ENCODE results near the gene POU6F2. TPM values are rescaled to one million over a fixed set of nuclear protein-coding genes. Genes with fewer than 3 reads are reported as not detected.

The POU6F2 gene
- polyA plus RNA-seq, 1 experiment, result not detected

GRCh38 chr7:39468808-39469374 is 491.2 kb downstream of the POU6F2 start:
- no peak for DNase-seq (ENCODE audit: low read depth)
- POLR2A ChIA-PET, result no interaction called here
- H3K27me3 ChIP-seq (ENCODE audit: control insufficient read depth, insufficient read depth, low read length), result peaks cover 1% of the 10 kb centered on the region; the same call in 1 of the 2 replicates
- no peak overlapping the region for H3K4me3 ChIP-seq (ENCODE audit: low read depth, low read length)
- no peak for TF ChIP-seq CTCF (IDR thresholded peaks at IDR 0.05; ENCODE audit: insufficient read depth, low read depth, low read length)
- no peaks in the 10 kb centered on the region for H3K36me3 ChIP-seq (ENCODE audit: control insufficient read depth, insufficient read depth, low read length)
- CTCF ChIA-PET, result interaction anchor here (1.4 kb wide), 1 partner anchor 15 kb away, joined by 3 read pairs; no protein-coding TSS in a partner anchor

GRCh38 chr7:39480901-39481300 is 503.2 kb downstream of the POU6F2 start:
- CTCF ChIA-PET, result no interaction called here
- H3K27me3 ChIP-seq (ENCODE audit: control insufficient read depth, insufficient read depth, low read length), result no peaks in the 10 kb centered on the region; the same call in 1 of the 2 replicates
- H3K36me3 ChIP-seq (ENCODE audit: control insufficient read depth, insufficient read depth, low read length), result no peaks in the 10 kb centered on the region
- POLR2A ChIA-PET, result no interaction called here
- TF ChIP-seq CTCF (IDR thresholded peaks at IDR 0.05; ENCODE audit: insufficient read depth, low read depth, low read length), result no peak
- no peak overlapping the region for H3K4me3 ChIP-seq (ENCODE audit: low read depth, low read length)
- no peak for DNase-seq (ENCODE audit: low read depth)

- H3K4me3 ChIP-seq (ENCODE audit: low read depth, low read length), result no peak overlapping the region
- ChIA-PET POLR2A (no interaction called here), CTCF (interaction anchor here (1.1 kb wide), 1 partner anchor 556 kb away, joined by 3 read pairs; no protein-coding TSS in a partner anchor)
- H3K27me3 ChIP-seq (ENCODE audit: control insufficient read depth, insufficient read depth, low read length), result peaks cover 6% of the 10 kb centered on the region
- no peak for DNase-seq (ENCODE audit: low read depth)
- H3K36me3 ChIP-seq (ENCODE audit: control insufficient read depth, insufficient read depth, low read length), result no peaks in the 10 kb centered on the region
- no peak for TF ChIP-seq CTCF (IDR thresholded peaks at IDR 0.05; ENCODE audit: insufficient read depth, low read depth, low read length)
Observed at GRCh38 chr7:39488467-39489393, 511.0 kb downstream of the POU6F2 start.

- Histone ChIP-seq H3K36me3 (ENCODE audit: control insufficient read depth, insufficient read depth, low read length) (no peaks in the 10 kb centered on the region), H3K27me3 (ENCODE audit: control insufficient read depth, insufficient read depth, low read length) (peaks cover 6% of the 10 kb centered on the region), H3K4me3 (ENCODE audit: low read depth, low read length) (no peak overlapping the region)
- ChIA-PET CTCF (interaction anchor here (1.4 kb wide), 1 partner anchor 32 kb away, joined by 3 read pairs; no protein-coding TSS in a partner anchor), POLR2A (no interaction called here)
- DNase-seq (ENCODE audit: low read depth), result no peak
- TF ChIP-seq CTCF (IDR thresholded peaks at IDR 0.05; ENCODE audit: insufficient read depth, low read depth, low read length), result no peak
Observed at GRCh38 chr7:39490296-39490695, 512.6 kb downstream of the POU6F2 start.

GRCh38 chr7:39493934-39494333 is 516.2 kb downstream of the POU6F2 start:
- Histone ChIP-seq H3K36me3 (ENCODE audit: control insufficient read depth, insufficient read depth, low read length) (no peaks in the 10 kb centered on the region), H3K4me3 (ENCODE audit: low read depth, low read length) (no peak overlapping the region), H3K27me3 (ENCODE audit: control insufficient read depth, insufficient read depth, low read length) (no peaks in the 10 kb centered on the region; the same call in none of the 2 replicates)
- CTCF ChIA-PET, result interaction anchor here (0.6 kb wide), 1 partner anchor 26 kb away, joined by 3 read pairs; no protein-coding TSS in a partner anchor
- POLR2A ChIA-PET, result no interaction called here
- no peak for DNase-seq (ENCODE audit: low read depth)
- TF ChIP-seq CTCF (IDR thresholded peaks at IDR 0.05; ENCODE audit: insufficient read depth, low read depth, low read length), result no peak

All from BJ (cell line).